Muscle of arm (tissue), 12 donors: Measurements from ENCODE around the gene GMPS. TPM values are rescaled to one million over a fixed set of nuclear protein-coding genes. Genes with fewer than 3 reads are reported as not detected.
A peak's percentile ranks its signal among the peaks of the same experiment; 100 is the strongest.

Source experiments
- DNase-seq: peaks from one replicate; pipeline ENCODE4 v3.0.0-alpha.2; 2013
- polyA plus RNA-seq, 12 donors: library from polyadenylated mRNA; unstranded; fragments of 120-200 nt; gene quantifications; one replicate each; pipeline ENCODE4 v1.2.1, GENCODE V29; 2013; ENCODE audit not compliant: insufficient read length in 12 of 12

GMPS gene
- polyA plus RNA-seq, 12 donors = 32.7 to 59.3 (median 49.2) TPM; not detected in 1

- no peak for DNase-seq
Measured at GRCh38 chr3:155984791-155985417, 114.5 kb downstream of the GMPS start.

- no peak for DNase-seq
Measured at GRCh38 chr3:155989536-155989935, 119.1 kb downstream of the GMPS start.

DNA sequence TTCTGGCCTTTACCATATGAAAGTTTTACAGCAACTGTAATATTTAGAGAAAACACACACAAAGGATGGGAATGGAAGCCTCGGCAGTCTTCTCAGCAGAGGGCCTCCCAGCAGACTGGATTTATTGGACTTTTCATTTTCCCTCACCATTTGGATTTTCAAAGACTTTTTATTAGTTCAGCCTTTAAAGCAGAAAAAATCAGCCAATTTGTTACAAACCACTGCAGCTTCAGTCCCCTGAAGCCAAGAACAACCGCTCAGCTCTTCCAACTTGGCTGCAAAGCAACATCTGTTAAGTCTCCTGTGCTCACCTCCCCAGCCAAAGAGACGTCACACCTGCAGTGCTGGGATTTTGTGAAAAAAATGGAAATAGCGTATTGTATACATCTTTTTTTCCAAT, 120.8 kb downstream of the GMPS start:
- peak; percentile 84 for DNase-seq

DNA sequence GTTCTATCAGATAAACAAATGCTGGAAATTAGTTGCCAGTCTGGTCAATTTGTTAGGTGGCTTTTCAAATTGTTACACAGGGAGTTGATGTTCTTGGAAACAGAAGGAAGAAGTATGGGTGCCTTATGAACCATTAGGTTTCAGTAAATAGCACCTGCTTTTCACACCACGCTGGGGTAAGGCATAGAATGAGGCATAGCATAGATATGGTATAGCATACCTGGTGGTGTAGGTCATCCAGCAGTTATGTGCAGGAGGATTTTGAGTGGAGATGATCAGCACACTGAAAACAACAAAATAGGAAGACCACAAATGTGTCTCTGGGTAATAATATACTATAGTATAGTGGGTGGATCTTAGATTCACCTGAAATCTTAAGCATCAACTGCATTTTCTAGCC, 121.4 kb downstream of the GMPS start:
- DNase-seq = no peak

Other genes starting within 250 kb of the GMPS start
- under 1 TPM in 10 of 12 donors, not detected in 2; 0.20 to 0.97 (median 0.40) TPM for gene PLCH1, start 125.6 kb upstream of the GMPS start, polyA plus RNA-seq
- gene C3orf33, start 64.4 kb upstream of the GMPS start, polyA plus RNA-seq = 1 to 10 TPM in 10 of 12 donors, not detected in 2; 3.0 to 6.2 (median 4.1) TPM
- 10 to 100 TPM in 11 of 12 donors, not detected in 1; 13.1 to 20.8 (median 17.6) TPM for gene SLC33A1, start 16.2 kb upstream of the GMPS start, polyA plus RNA-seq
- gene KCNAB1, start 249.9 kb downstream of the GMPS start, polyA plus RNA-seq = 1 to 10 TPM in 10 of 12 donors, not detected in 2; 4.0 to 7.5 (median 5.8) TPM